Stromal cell of bone marrow (primary cell): ENCODE data around the gene POLR2C.
A peak's percentile ranks its signal among the peaks of the same experiment; 100 is the strongest.
"Not testable (repeated sequence)": the region's sequence is repeated elsewhere in the genome, so short reads cannot be mapped to it uniquely, and the experiment has no call there.

ENCODE experiments used
- DNase-seq: peaks from one replicate; pipeline ENCODE4 v3.0.0-alpha.2; 2012; ENCODE audit warnings: low read depth

POLR2C gene

DNA sequence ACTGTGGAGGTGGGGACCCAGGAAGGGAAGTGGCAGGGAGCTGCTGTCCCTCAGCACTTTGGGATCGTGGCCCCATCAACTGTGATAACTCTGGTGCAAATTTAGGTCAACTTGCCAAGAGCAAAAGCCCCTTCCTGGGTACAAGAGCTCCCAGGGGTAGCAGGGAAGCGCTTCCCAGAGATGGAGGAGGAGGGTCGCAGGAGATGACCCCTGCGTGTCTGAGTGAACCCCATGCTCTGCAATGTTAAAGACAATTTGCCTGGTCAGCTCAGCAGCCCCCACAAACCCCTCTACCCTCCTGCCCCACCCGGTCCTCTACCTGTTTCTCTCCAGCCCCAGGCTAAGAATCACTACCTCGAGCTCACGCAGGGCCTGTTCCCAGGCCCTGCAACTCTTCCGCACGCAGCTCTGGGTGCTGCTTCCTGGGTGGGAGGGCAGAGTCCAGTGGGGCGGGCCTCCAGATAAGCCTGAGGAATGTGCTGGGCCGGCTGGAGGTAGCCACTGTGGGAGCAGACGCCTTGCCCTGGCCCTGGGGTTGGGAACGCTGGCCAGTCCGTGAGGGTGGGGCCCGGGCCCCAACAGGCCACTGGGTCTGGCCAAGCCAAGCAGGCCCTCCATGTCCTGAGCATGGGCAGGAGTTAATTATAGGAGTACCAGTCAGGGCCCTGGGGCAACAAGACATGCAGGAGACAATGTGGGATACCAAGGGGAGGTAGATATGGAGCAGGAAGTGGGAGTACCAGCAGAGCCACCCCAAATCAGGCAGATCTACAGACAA lies 17.7 kb downstream of the POLR2C start:
- no peak for DNase-seq

DNA sequence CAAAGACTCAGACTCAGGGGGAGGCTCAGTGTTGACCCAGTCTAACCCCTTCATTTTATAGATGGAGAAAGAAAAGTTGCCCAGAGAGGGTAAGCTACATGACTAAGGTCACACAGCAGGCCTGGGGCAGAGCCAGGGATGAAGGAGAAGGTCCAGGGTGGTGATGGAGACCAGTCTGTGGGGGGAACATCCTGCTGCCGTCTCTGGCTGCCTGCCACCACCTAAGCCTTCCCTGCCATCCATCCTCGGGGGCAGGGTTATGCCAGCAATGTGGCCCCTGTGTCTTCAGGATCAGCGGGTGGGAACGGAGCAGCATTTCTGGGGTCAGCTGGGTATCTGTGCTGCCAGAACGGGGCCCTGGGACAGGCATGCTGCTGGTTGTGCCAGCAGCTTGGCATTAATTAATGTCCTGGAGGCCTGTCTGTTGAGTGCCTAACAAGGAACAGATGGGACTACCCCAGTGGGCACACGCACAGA lies 18.3 kb downstream of the POLR2C start:
- no peak for DNase-seq

DNA sequence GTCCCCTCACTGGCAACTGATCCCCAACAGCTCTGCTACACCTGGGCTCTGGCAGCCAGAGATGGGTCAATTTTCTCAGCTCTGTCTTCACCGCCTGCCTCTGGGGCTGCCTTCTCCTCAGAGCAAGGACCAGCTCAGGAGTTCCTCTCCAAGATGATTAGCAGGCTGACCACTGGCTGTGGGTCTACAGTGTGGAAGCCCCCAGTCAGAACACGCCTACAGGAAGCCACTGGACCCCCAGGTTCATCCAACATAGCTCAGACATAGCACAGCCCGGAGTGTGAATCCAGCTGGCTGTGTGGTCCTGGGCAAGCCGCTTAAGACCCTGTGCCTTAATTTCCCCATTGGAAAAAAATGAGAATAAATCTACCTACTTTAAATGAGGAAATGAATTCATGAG lies 18.9 kb downstream of the POLR2C start:
- DNase-seq, result no peak

DNA sequence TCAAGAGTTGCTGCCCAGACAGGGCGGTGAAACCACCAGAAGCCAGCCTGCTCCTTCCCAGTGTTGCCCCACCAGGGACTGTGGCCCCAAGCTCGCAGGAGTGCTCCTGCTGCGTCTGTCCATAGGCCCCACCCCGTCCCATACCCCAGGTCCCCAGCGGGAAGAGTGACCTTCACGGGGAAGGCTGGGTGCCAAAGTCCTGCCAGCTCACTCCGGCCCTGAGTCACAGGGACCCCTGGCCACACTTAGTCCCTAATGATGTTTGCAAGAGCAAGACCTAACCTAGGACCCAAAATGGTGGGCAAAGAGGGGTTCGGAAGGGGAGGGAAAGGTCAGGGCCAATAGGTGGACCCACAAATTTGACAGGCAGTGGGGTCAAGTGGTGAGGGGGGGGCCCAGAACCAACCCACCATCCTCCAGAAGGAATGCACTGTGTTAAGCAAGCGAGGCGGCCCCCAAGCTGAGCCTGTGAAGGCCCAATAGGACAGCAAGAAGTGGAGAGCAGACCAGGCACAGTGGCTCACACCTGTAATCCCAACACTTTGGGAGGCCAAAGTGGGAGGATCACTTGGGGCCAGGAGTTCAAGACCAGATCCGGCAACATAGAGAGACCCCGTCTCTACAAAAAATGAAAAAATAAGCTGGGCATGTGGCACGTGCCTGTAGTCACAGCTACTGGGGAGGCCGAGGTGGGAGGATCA lies 20.5 kb downstream of the POLR2C start:
- no peak for DNase-seq

DNA sequence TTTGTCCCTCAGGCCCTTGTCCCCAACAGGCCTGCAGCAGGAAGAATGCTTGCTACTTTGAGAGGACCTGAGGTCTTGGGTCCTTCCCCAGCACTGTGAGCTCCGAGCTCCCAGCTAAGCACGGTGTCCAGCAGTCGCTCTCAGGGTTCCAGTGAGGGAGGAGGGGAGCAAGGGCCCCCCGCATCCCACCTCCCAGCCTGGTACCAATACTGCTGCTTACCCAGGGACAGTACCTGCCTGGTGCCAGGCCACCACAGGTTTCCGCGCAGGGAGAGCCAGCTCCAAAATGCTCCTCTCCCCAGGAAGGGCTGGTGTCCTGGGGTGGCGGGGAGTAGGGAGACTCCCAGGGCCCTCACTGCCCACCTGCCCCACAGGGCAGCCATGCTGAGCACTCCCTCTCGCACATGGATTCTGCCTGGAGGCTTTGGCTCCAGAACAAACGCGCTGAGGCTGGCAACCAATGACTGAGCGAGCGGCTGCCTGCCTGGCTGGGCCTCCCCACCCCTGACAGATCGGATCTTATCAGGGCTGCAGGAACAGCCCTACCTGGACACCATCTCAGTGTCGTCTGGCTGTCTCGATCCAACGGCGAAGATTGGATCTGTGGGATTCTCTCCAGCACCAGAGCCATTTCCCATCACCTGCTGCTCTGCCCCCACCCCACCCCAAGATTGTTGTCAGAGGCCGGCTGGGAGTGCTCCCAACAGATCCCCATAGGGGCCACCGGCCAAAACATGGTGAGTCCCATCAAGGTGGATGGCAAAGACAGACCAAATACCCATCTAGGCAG lies 21.4 kb downstream of the POLR2C start:
- no peak for DNase-seq

DNA sequence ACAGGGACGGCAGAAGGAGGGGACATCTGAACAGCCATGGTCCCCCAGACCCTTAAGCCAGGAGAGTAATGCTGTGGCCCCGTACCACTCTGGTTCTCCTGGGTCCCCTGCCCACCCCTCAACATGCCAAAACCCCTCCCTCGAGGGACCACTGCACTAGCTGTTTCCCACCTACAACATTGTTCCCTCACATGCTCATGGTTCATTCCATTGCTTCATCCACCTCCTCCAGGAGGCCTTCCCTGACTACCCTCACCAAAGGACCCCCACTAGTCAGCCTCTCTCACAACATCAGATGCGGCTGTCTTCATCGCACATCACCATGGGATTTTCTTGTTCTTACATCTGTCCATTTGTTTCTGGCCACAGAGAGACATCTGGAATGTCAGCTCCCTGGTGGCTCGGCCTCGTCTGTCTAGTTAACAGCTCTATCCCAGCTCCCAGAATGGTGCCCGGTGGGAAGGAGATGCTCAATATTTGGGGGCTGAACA lies 22.1 kb downstream of the POLR2C start:
- no peak for DNase-seq

DNA sequence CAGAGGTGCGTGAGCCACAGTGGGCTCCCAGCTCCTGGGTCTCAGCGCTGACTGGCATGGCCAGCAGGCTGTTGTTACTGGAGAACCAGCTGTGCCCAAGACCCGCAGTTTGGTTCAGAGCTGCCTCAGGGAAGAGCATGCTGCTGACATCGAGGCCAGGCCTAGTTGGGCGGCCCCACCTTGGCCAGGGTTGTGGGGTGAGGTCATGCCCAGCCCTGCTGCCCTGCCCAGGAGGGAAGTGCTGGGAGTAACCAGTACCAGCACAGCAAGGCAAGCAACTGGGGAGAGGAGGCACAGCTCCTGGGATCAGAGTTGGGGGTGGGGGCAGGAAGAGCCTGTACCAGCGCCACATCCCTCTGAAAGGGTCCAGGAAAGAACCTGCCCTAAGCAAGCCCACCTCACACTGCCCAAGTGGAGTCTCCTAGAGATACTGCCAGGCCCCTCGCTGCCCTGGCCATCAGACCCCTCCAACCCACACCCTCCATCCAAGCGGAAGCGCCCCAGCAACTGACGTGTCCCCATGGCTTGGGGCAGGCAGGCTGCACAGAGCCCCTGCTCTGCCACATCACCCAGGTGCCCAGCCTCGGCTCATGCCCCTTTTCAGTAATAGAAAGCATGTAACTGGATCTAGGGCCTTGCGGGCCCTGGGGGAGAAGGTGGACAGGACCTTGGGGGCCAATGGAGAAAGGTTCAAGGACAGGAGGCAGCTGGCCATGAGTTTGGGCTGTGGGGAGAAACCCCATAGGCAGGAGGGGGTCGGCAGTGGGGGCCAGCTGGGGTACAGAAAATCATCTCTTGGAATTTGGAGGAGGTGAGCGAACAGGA lies 22.8 kb downstream of the POLR2C start:
- DNase-seq, result no peak

DNA sequence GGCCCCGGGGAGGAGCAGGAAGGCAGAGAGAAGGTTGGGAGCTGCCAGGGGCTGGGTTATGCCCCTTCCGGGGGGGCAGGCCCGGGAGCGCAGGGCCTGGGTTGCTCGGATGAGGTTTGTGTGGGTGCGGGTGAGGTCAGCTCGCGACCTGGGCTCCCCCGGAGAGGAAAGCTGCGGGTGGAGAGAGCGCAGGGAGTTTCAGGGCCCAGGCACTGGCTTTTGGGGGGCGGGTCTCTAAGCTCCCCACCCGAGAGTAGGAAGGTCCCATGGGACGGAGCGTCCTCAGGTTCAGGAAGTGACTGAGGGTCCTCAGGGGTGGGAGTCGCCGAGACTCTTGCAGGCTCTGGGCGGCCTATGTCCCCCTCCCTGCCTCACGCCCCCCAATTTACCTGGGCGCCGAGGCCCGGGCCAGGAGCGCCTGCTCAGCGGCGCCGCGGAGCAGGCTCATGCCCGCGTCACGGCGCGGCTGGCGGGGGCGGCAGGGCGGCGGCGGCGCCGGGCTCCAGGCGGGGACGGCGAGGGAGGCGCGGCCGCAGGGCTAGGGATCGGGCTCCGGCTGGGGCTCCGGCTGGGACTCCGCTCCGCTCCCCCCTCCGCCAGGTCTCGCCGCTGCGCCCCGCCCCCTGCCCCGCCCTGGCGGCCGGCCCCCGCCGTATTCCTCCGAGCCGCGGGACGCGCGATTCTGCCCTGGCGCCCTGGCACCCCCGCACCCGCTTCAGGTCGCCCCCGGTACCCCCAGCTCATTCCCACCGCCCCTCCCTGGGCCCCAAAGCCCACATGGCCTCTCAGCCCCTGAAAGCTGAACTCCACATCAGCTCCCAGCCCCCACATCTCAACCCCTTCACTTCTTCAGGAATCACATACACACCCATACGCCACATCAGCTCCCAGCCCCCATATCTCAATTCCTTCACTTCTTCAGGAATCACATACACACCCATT lies 23.7 kb downstream of the POLR2C start, which contains the start of gene DOK4:
DOK4 (minus strand) TSS at position 578 of the 942 bp plus-strand sequence. CDS start 6,986 bp downstream, outside the sequence.
- DNase-seq, result peak; percentile 45

DNA sequence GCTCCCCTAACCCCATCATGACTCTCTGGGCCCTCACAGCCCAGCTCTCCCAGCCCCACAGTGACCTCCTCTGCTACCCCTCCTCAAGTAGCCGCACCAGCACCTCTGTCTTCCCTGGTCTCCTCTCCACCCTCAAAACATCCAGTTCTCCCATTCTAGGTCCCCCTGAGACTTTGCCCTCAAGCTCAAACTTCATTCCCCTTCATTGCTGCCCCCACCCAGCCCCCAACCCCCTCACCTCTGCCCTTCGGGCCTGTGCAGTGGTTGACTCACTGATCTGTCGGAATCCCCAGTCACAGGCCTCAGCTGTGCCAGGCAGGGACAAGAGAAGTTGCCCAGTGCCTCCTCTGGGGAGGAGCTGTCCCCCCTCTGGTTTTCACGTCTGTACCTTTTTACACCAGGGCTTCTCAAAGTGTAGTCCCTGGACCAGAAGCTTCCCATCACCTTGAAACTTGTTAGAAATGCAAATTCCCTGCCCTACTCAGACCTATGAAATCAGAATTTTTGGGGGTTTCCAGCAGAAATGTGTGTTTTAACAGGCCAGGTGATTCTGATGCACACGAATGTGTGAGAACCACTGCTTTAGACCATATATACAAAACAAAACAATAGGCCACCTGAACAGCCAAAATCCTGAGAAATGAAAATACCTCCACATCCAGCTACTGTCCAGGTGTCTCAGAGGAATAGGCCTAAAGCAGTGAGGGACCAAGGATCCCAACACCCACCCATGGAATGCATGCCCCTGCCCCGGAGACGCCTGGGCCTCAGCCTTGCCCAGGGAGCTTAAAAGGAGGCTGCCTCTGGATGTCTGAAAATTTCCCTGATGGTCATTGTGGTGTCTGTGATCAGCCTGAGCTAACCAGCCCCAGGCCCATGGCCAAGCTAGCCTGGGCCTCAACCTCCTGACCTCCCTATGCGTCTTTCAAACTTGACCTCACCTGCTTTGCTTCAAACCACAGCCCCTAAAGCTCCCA lies 24.7 kb downstream of the POLR2C start:
- DNase-seq, result no peak

DNA sequence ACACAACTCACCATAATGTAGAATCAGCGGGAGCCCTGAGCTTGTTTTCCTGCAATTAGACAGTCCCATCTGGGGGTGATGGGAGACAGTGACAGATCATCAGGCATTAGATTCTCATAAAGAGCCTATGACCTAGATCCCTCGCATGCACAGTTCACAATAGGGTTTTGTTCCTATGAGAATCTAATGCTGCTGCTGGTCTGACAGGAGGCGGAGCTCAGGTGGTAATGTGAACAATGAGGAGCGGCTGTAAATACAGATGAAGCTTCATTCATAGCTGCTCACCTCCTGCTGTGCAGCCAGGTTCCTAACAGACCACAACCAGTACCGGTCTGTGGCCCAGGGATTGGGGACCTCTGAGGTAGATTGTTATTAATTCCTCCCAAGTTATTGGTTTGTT lies 26.8 kb downstream of the POLR2C start:
- DNase-seq, result no peak

DNA sequence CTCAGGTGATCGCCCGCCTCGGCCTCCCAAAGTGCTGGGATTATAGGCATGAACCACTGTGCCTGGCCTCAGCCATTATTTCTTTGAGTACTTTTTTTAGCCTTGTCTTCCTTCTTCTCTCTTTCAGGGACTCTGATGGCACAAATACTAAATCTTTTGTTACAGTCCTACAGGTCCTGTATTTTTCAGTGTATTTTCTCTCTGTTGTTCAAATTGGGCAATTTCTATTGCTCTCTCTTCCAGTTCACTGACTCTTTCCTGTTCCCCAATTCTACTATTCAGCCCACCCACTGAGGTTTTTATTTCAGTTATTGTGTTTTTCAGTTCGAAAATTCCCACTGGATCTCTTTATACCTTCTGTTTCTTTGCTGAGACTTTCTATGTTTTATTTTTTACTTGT lies 31.3 kb downstream of the POLR2C start:
- no peak for DNase-seq

DNA sequence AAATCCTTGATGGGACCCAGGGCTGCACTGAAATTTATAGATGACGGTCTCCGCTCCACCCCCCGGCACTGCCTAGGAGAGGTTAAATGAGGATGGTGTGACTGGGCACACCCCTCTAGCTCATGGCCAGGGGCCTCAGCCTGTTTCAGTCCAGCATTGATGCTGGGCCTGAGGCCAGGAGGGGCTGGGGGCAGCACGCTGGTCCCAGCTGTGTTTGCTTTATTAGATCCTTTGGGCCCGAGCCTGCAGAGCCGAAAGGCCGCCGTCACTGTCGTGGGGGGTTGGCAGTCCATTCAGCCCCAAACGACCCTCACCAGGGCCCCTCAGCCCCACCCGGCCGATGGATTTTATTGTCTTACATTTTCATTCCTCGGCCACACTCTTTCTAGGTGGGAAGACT lies 34.6 kb downstream of the POLR2C start:
- no peak for DNase-seq

DNA sequence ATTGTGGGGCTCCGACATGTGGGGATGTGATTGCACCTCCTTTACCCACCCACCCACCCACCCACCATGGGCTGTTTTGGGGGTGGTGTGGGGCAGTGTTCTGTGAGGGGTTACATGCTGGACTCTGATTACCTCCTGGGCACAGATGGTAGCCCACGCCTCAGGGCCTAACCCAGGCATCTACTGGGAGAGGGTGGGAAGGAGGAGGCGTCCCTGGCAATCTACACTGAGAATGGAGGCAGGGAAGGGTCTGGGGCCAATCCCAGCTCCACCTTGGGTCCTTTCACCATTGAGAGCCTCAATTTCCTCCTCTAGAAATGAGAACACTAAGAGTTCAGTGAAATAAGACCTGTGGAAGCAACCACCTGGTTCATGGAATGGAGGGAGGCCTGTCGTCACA lies 35.6 kb downstream of the POLR2C start:
- DNase-seq, result no peak

DNA sequence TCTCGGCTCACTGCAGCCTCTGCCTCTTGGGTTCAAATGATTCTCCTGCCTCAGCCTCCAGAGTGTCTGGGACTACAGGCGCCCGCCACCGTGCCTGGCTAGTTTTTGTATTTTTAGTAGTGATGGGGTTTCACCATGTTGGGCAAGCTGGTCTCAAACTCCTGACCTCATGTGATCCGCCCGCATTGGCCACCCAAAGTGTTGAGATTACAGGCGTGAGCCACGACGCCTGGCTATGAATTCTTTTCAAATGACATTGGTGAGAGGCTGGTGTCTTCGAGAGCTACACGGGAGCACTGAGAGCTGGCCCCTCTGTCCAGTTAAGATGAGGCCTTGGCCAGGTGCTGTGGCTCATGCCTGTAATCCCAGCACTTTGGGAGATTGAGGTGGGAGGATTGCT lies 37.5 kb downstream of the POLR2C start:
- DNase-seq, result not testable (repeated sequence)

DNA sequence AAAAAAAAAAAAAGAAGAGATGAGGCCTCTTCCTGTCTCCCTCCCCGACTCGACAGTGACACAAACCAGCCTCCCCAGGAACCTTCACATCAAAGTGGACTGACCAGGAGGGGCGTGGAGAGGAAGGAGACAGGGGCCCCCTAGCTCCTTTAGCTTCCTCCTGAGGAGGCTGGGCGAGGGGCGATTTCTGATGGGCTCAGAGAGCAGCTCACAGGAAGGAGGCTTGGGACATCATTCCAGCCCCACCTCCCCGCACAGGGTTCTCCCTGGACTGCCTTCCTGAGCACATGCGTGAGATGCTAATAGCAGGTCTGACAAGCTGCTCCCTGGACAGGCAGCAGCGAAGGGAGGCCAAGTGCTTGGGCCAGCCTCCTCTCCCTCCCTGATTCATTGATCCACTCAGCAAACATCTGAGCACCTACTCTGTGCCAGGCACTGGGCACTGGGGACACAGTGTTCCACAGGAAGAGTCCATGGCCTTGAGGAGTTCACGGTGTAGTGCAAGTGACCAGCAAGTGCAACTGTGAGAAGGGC lies 38.2 kb downstream of the POLR2C start:
- DNase-seq, result no peak

DNA sequence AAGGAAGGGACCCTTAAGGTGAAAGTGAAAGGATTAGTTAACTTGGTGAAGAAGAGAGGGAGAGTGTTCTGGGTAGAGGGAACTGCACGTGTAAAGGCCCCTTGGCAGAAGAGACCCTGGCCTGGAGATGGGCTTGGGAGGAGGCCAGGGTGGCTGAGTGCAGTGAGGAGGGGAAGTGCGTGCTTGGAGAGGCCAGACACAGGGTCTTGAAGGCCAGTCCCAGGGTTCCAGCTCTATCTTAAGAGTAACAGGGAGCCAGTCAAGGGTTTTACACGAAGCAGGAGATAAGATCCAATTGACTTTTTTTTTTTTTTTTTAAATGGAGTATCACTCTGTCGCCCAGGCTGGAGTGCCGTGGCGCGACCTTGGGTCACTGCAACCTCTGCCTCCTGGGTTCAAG lies 39.0 kb downstream of the POLR2C start:
- DNase-seq, result no peak

DNA sequence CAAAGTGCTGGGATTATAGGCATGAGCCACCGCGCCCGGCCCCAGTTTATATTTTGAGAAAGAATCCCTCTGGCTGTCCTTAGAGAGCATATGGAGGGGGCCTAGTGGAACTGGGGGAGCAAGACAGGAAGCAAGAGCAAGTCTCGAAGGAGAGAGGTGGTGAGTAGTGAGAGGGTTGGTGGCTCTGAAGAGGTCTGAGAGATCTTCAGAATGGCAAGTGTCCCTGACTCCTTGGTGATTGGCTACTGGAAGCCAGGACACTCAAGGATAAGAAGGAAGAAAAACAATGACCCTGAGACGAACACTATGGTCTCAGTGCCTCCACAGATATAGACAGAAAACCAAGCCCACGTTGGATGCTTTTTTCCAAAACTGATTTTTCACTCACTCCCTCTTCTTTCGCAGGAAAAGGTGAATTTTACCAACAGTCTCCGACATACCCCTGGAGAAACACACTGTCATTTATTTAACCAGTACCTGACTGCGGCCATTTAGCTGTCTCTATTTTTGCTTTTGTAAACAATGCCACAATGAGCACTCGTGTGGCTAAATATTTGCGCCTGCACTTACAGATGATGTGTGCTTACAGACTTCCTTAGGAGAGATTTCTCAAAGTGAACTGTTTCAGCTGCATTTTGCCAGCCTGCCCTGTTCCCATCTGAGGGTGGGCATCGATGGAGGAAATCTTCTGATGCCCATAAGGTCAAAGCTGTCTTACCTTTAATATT lies 39.7 kb downstream of the POLR2C start:
- no peak for DNase-seq

DNA sequence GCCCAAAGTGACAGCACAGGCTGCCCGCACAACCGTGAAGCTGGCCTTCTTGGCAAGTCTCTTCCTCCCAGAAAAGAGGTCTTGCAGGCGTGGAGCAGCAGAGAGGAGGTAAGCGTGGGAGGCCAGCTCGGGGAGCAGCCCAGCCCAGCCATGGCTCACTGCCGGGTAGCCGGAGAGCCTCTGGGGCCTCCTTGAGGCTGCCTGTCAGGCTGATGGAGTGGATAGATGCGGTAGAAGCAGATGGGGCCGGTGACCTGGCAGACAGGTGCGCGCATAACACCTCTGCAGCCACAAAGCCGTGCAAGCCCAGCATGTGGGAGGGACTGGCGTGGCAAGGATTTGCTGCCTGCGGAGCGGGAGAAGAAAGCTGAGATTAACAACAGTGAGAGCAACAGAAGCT lies 40.9 kb downstream of the POLR2C start:
- no peak for DNase-seq
